ENCODE results near the gene HES5. TPM values are rescaled to one million over a fixed set of nuclear protein-coding genes. Genes with fewer than 3 reads are reported as not detected.

Gene HES5
- total and polyA plus RNA-seq, 2 of the 13 experiments (the other 11 are each of a cell fraction or from before 2014, with no cell fraction given) = not detected

- TF ChIP-seq ZNF407 (CRISPR knock-in tag; IDR thresholded peaks at IDR 0.05; ENCODE audit: not compliant biosample characterization) (peak; percentile 31), ZNF569 (CRISPR knock-in tag; IDR thresholded peaks at IDR 0.05; ENCODE audit: borderline replicate concordance) (no peak), MED8 (CRISPR knock-in tag; IDR thresholded peaks at IDR 0.05; ENCODE audit: insufficient replicate concordance) (peak; percentile 30), KLF12 (CRISPR knock-in tag; IDR thresholded peaks at IDR 0.05; ENCODE audit: borderline replicate concordance) (peak; percentile 29; the same call in 1 of the 2 replicates), NAIF1 (CRISPR knock-in tag; IDR thresholded peaks at IDR 0.05; ENCODE audit: borderline replicate concordance) (no peak), ZNF75D (CRISPR knock-in tag; IDR thresholded peaks at IDR 0.05; ENCODE audit: borderline replicate concordance) (no peak), ZNF333 (CRISPR knock-in tag; IDR thresholded peaks at IDR 0.05; ENCODE audit: borderline replicate concordance) (no peak), HNRNPK (IDR thresholded peaks at IDR 0.05; ENCODE audit: low read depth, low read length, poor library complexity, severe bottlenecking) (no peak), SRF (IDR thresholded peaks at IDR 0.05; ENCODE audit: low read depth, low read length) (no peak), NR0B2 (CRISPR knock-in tag; IDR thresholded peaks at IDR 0.05) (no peak), ZNF670 (CRISPR knock-in tag; IDR thresholded peaks at IDR 0.05; ENCODE audit: borderline replicate concordance) (peak; percentile 55; the same call in 1 of the 2 replicates), AHR (CRISPR knock-in tag; IDR thresholded peaks at IDR 0.05) (no peak), ZNF337 (CRISPR knock-in tag; IDR thresholded peaks at IDR 0.05; ENCODE audit: borderline replicate concordance, low read depth) (no peak), MTF1 (CRISPR knock-in tag; IDR thresholded peaks at IDR 0.05) (no peak), ZNF567 (CRISPR knock-in tag; IDR thresholded peaks at IDR 0.05; ENCODE audit: borderline replicate concordance) (no peak; the same call in 1 of the 2 replicates), PBX3 (CRISPR knock-in tag; IDR thresholded peaks at IDR 0.05; ENCODE audit: borderline replicate concordance) (no peak), GPBP1L1 (CRISPR knock-in tag; IDR thresholded peaks at IDR 0.05) (no peak)
Measured at GRCh38 chr1:2546515-2547209, 16.6 kb upstream of the HES5 start (continued).

Measured in HepG2 (cell line).